ENCODE data around the gene NAV3.

NAV3 gene

GRCh38 chr12:78120866-78121560 is 290.3 kb downstream of the NAV3 start:
- DNase-seq = no peak

- DNase-seq = no peak
These were observed 291.4 kb downstream of the NAV3 start for GRCh38 chr12:78121969-78122610.

GRCh38 chr12:78128211-78128610 is 297.5 kb downstream of the NAV3 start:
- no peak for DNase-seq

- DNase-seq = no peak
These were observed 313.0 kb downstream of the NAV3 start for GRCh38 chr12:78143717-78144116.

- DNase-seq = no peak
These were observed 314.7 kb downstream of the NAV3 start for GRCh38 chr12:78145398-78145797.

GRCh38 chr12:78146365-78146772 is 315.7 kb downstream of the NAV3 start:
- DNase-seq = no peak

- no peak for DNase-seq
These were observed 318.8 kb downstream of the NAV3 start for GRCh38 chr12:78149459-78149858.

- no peak for DNase-seq
These were observed 324.9 kb downstream of the NAV3 start for GRCh38 chr12:78155546-78155945.

GRCh38 chr12:78156751-78157150 is 326.1 kb downstream of the NAV3 start:
- no peak for DNase-seq

- no peak for DNase-seq
These were observed 326.5 kb downstream of the NAV3 start for GRCh38 chr12:78157199-78157598.

- no peak for DNase-seq
These were observed 333.5 kb downstream of the NAV3 start for GRCh38 chr12:78164154-78164553.

GRCh38 chr12:78167510-78167909 is 336.8 kb downstream of the NAV3 start:
- DNase-seq = no peak

- DNase-seq = no peak
These were observed 340.4 kb downstream of the NAV3 start for GRCh38 chr12:78171061-78171460.

GRCh38 chr12:78176643-78177042 is 345.9 kb downstream of the NAV3 start:
- DNase-seq = no peak

- no peak for DNase-seq
These were observed 346.6 kb downstream of the NAV3 start for GRCh38 chr12:78177298-78177697.

GRCh38 chr12:78179346-78179745 is 348.7 kb downstream of the NAV3 start:
- no peak for DNase-seq

- no peak for DNase-seq
These were observed 351.0 kb downstream of the NAV3 start for GRCh38 chr12:78181544-78182162.

- no peak for DNase-seq
These were observed 353.1 kb downstream of the NAV3 start for GRCh38 chr12:78183824-78184223.

- DNase-seq = no peak
These were observed 354.4 kb downstream of the NAV3 start for GRCh38 chr12:78185109-78185508.

GRCh38 chr12:78185651-78186050 is 355.0 kb downstream of the NAV3 start:
- DNase-seq = no peak

GRCh38 chr12:78186670-78187069 is 356.0 kb downstream of the NAV3 start:
- no peak for DNase-seq

- DNase-seq = no peak
These were observed 357.0 kb downstream of the NAV3 start for GRCh38 chr12:78187741-78188140.

- no peak for DNase-seq
These were observed 359.0 kb downstream of the NAV3 start for GRCh38 chr12:78189656-78190055.

GRCh38 chr12:78191611-78192010 is 360.9 kb downstream of the NAV3 start:
- no peak for DNase-seq
